ENCODE measurements around the gene LYPD6B. TPM values are rescaled to one million over a fixed set of nuclear protein-coding genes. Genes with fewer than 3 reads are reported as not detected.

The LYPD6B gene
- total RNA-seq, 1 experiment from 2014 or later: 35.8 TPM

GRCh38 chr2:149059822-149060221 lies 21.3 kb downstream of the LYPD6B start:
- Histone ChIP-seq H3K4me3 (ENCODE audit: low read depth, low read length) (no peak overlapping the region), H3K27me3 (replicated peaks; ENCODE audit: control insufficient read depth, insufficient read depth, low read length) (no peaks in the 10 kb centered on the region), H3K36me3 (ENCODE audit: control insufficient read depth, insufficient read depth, low read length) (no peaks in the 10 kb centered on the region), H3K9me3 (no peaks in the 10 kb centered on the region), H3K4me1 (peaks cover 13% of the 10 kb centered on the region)
- no peak for DNase-seq
- ChIA-PET POLR2A (no interaction called here), CTCF (no interaction called here)
- TF ChIP-seq, protein P1, sequence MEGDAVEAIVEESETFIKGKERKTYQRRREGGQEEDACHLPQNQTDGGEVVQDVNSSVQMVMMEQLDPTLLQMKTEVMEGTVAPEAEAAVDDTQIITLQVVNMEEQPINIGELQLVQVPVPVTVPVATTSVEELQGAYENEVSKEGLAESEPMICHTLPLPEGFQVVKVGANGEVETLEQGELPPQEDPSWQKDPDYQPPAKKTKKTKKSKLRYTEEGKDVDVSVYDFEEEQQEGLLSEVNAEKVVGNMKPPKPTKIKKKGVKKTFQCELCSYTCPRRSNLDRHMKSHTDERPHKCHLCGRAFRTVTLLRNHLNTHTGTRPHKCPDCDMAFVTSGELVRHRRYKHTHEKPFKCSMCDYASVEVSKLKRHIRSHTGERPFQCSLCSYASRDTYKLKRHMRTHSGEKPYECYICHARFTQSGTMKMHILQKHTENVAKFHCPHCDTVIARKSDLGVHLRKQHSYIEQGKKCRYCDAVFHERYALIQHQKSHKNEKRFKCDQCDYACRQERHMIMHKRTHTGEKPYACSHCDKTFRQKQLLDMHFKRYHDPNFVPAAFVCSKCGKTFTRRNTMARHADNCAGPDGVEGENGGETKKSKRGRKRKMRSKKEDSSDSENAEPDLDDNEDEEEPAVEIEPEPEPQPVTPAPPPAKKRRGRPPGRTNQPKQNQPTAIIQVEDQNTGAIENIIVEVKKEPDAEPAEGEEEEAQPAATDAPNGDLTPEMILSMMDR (IDR thresholded peaks at IDR 0.05; ENCODE audit: insufficient read depth in 1 of 2, low read depth in 1 of 2, low read length in 1 of 2, severe bottlenecking in 1 of 2, unreplicated experiment in 1 of 2): no peak
- intact Hi-C loops (cut with micrococcal nuclease; ENCODE audit: unreplicated experiment): no loop called here
- BruUV-seq (replicated peaks): no TSS peak
- Mint-ChIP-seq H3K27ac (ENCODE audit: unreplicated experiment) (no peak overlapping the region), H3K36me3 (ENCODE audit: insufficient read depth, unreplicated experiment) (no peaks in the 10 kb centered on the region), H3K27me3 (ENCODE audit: insufficient read depth, unreplicated experiment) (no peaks in the 10 kb centered on the region), H3K4me1 (ENCODE audit: low read depth, unreplicated experiment) (peaks cover 4% of the 10 kb centered on the region), H3K9me3 (ENCODE audit: unreplicated experiment) (no peaks in the 10 kb centered on the region), H3K4me3 (ENCODE audit: unreplicated experiment) (no peak overlapping the region)

- no peaks in the 10 kb centered on the region for H3K27me3 ChIP-seq (replicated peaks; ENCODE audit: control insufficient read depth, insufficient read depth, low read length)
- Mint-ChIP-seq H3K27ac (ENCODE audit: unreplicated experiment) (no peak overlapping the region), H3K9me3 (ENCODE audit: unreplicated experiment) (no peaks in the 10 kb centered on the region), H3K4me1 (ENCODE audit: low read depth, unreplicated experiment) (peaks cover 10% of the 10 kb centered on the region), H3K27me3 (ENCODE audit: insufficient read depth, unreplicated experiment) (no peaks in the 10 kb centered on the region), H3K36me3 (ENCODE audit: insufficient read depth, unreplicated experiment) (no peaks in the 10 kb centered on the region), H3K4me3 (ENCODE audit: unreplicated experiment) (no peak overlapping the region)
- no peaks in the 10 kb centered on the region for H3K36me3 ChIP-seq (ENCODE audit: control insufficient read depth, insufficient read depth, low read length)
- CTCF ChIA-PET: no interaction called here
- H3K4me3 ChIP-seq (ENCODE audit: low read depth, low read length): no peak overlapping the region
- TF ChIP-seq, protein P1 (IDR thresholded peaks at IDR 0.05; ENCODE audit: insufficient read depth in 1 of 2, low read depth in 1 of 2, low read length in 1 of 2, severe bottlenecking in 1 of 2, unreplicated experiment in 1 of 2): no peak
- no TSS peak for BruUV-seq (replicated peaks)
- no peak for DNase-seq
- no peaks in the 10 kb centered on the region for H3K9me3 ChIP-seq
- peaks cover 19% of the 10 kb centered on the region for H3K4me1 ChIP-seq
- intact Hi-C loops (cut with micrococcal nuclease; ENCODE audit: unreplicated experiment): no loop called here
- POLR2A ChIA-PET: no interaction called here
These were observed 22.7 kb downstream of the LYPD6B start for GRCh38 chr2:149061133-149061745.

DNA sequence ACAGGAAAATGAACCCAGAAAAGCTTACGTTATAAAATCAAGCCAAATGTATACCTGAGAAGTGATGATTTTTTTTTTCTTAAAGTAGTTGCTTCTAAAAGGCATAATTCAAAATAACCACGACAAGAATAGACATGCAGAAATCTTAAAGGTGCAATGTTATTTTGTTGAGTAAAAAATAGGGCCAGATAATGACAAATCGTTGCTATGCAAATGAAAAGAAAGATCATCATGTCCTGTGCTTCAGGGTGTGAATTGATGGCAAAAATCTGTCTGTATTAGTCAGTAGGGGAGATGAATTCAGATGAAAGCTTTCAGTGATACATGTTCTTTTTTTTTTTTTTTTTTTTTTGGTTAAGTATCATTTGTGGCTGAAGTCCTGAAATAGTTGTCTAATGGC lies 24.0 kb downstream of the LYPD6B start:
- H3K4me1 ChIP-seq: peaks cover 19% of the 10 kb centered on the region
- no peak overlapping the region for H3K27ac Mint-ChIP-seq (ENCODE audit: unreplicated experiment)
- TF ChIP-seq, protein P1 (IDR thresholded peaks at IDR 0.05; ENCODE audit: insufficient read depth in 1 of 2, low read depth in 1 of 2, low read length in 1 of 2, severe bottlenecking in 1 of 2, unreplicated experiment in 1 of 2): no peak
- no peaks in the 10 kb centered on the region for H3K27me3 Mint-ChIP-seq (ENCODE audit: insufficient read depth, unreplicated experiment)
- no peak overlapping the region for H3K4me3 Mint-ChIP-seq (ENCODE audit: unreplicated experiment)
- H3K4me3 ChIP-seq (ENCODE audit: low read depth, low read length): no peak overlapping the region
- H3K9me3 Mint-ChIP-seq (ENCODE audit: unreplicated experiment): no peaks in the 10 kb centered on the region
- H3K27me3 ChIP-seq (replicated peaks; ENCODE audit: control insufficient read depth, insufficient read depth, low read length): no peaks in the 10 kb centered on the region
- H3K36me3 Mint-ChIP-seq (ENCODE audit: insufficient read depth, unreplicated experiment): no peaks in the 10 kb centered on the region
- intact Hi-C loops (cut with micrococcal nuclease; ENCODE audit: unreplicated experiment): no loop called here
- DNase-seq: no peak
- BruUV-seq (replicated peaks): no TSS peak
- POLR2A ChIA-PET: no interaction called here
- H3K4me1 Mint-ChIP-seq (ENCODE audit: low read depth, unreplicated experiment): peaks cover 10% of the 10 kb centered on the region
- H3K36me3 ChIP-seq (ENCODE audit: control insufficient read depth, insufficient read depth, low read length): no peaks in the 10 kb centered on the region
- H3K9me3 ChIP-seq: no peaks in the 10 kb centered on the region
- CTCF ChIA-PET: no interaction called here

Measured in Caco-2 (cell line).